Stimulated activated CD4-positive, alpha-beta T cell treated with anti-CD3 and anti-CD28 coated beads, TNF-alpha, amount 100 ng/mL, for 48 hours (primary cell): ENCODE results near the gene OR1L8.
A peak's percentile ranks its signal among the peaks of the same experiment; 100 is the strongest.
"Not testable (repeated sequence)": the region's sequence is repeated elsewhere in the genome, so short reads cannot be mapped to it uniquely, and the experiment has no call there.

Experiments used
- DNase-seq, 3 donors: peaks; one replicate each; pipeline ENCODE4 v3.0.0-alpha.2; 2020; ENCODE audit warnings: low read depth in 3 of 3

Gene OR1L8

GRCh38 chr9:122583284-122583683, at the start of gene OR1L8:
Gene OR1L8, minus strand, starts transcription at chr9:122583384. Its CDS starts 14,907 bp downstream, at chr9:122568477.
- not testable (repeated sequence) for DNase-seq

- DNase-seq = no peak
Measured at GRCh38 chr9:122619996-122620395, 36.8 kb upstream of the OR1L8 start.

- DNase-seq = no peak
Measured at GRCh38 chr9:122614362-122614761, 31.2 kb upstream of the OR1L8 start, which contains the start of gene OR1Q1. Gene OR1Q1, plus strand, starts transcription at chr9:122614738. Its CDS starts 0 bp downstream, at chr9:122614738.

GRCh38 chr9:122609804-122610203, 26.6 kb upstream of the OR1L8 start:
- DNase-seq = no peak

- DNase-seq = no peak
Measured at GRCh38 chr9:122606587-122606986, 23.4 kb upstream of the OR1L8 start.

- DNase-seq = no peak
Measured at GRCh38 chr9:122605691-122606090, 22.5 kb upstream of the OR1L8 start.

- DNase-seq = no peak
Measured at GRCh38 chr9:122580360-122580759, 2.8 kb downstream of the OR1L8 start.

- DNase-seq = no peak
Measured at GRCh38 chr9:122579874-122580273, 3.3 kb downstream of the OR1L8 start.

GRCh38 chr9:122572456-122572855, 10.7 kb downstream of the OR1L8 start:
- no peak for DNase-seq

GRCh38 chr9:122567901-122568300, 15.3 kb downstream of the OR1L8 start:
- DNase-seq = no peak

GRCh38 chr9:122562134-122562760, 20.9 kb downstream of the OR1L8 start:
- no peak for DNase-seq

- no peak for DNase-seq
Measured at GRCh38 chr9:122561446-122561845, 21.7 kb downstream of the OR1L8 start.

- no peak for DNase-seq
Measured at GRCh38 chr9:122552812-122553211, 30.4 kb downstream of the OR1L8 start, which contains the start of gene OR1N2. Gene OR1N2, plus strand, starts transcription at chr9:122553112. Its CDS starts 100 bp downstream, at chr9:122553212.

GRCh38 chr9:122551371-122551770, 31.8 kb downstream of the OR1L8 start:
- no peak for DNase-seq

GRCh38 chr9:122546196-122546595, 37.0 kb downstream of the OR1L8 start:
- DNase-seq = no peak

- no peak for DNase-seq
Measured at GRCh38 chr9:122538757-122539156, 44.4 kb downstream of the OR1L8 start.

- DNase-seq = not testable (repeated sequence)
Measured at GRCh38 chr9:122537066-122537465, 46.1 kb downstream of the OR1L8 start.

- no peak for DNase-seq
Measured at GRCh38 chr9:122536134-122536533, 47.0 kb downstream of the OR1L8 start.

- not testable (repeated sequence) for DNase-seq
Measured at GRCh38 chr9:122531157-122531556, 52.0 kb downstream of the OR1L8 start.

- DNase-seq = no peak
Measured at GRCh38 chr9:122527193-122527592, 56.0 kb downstream of the OR1L8 start, which contains the start of gene OR1N1. Gene OR1N1, minus strand, starts transcription at chr9:122527293. Its CDS starts 0 bp downstream, at chr9:122527293.

- peak in 2 of 3 donors; percentile 6 to 17 for DNase-seq
Measured at GRCh38 chr9:122526602-122527001, 56.6 kb downstream of the OR1L8 start.

- no peak for DNase-seq
Measured at GRCh38 chr9:122519376-122519775, 63.8 kb downstream of the OR1L8 start.

GRCh38 chr9:122518841-122519240, 64.3 kb downstream of the OR1L8 start, which contains the start of gene OR1J4:
Gene OR1J4, plus strand, starts transcription at chr9:122519141. Its CDS starts 0 bp downstream, at chr9:122519141.
- no peak for DNase-seq

GRCh38 chr9:122518226-122518625, 65.0 kb downstream of the OR1L8 start:
- no peak for DNase-seq
